Suprapubic skin (tissue), 4 donors: ENCODE data around the gene RPL35. TPM values are rescaled to one million over a fixed set of nuclear protein-coding genes. Genes with fewer than 3 reads are reported as not detected.

Experiments used
- DNase-seq, 2 donors: peaks; one replicate each; pipeline ENCODE4 v3.0.0-alpha.2; 2019; ENCODE audit warnings: low spot score in 2 of 2
- H3K27ac ChIP-seq: fragments of 200-600 bp; sonication (generic); one replicate; pipeline ENCODE4 v1.5.1; 2019
- H3K27me3 ChIP-seq: fragments of 200-600 bp; sonication (generic); one replicate; pipeline ENCODE4 v1.5.1; 2019
- H3K36me3 ChIP-seq: fragments of 200-600 bp; sonication (generic); one replicate; pipeline ENCODE4 v1.5.1; 2019
- H3K4me1 ChIP-seq: fragments of 200-600 bp; sonication (generic); one replicate; pipeline ENCODE4 v1.5.1; 2019
- H3K4me3 ChIP-seq: fragments of 200-600 bp; sonication (generic); one replicate; pipeline ENCODE4 v1.5.1; 2019; ENCODE audit warnings: mild to moderate bottlenecking
- H3K9me3 ChIP-seq: fragments of 200-600 bp; sonication (generic); one replicate; pipeline ENCODE4 v1.5.1; 2019
- EP300 ChIP-seq: sonication (generic); formaldehyde crosslinking; IDR thresholded peaks from one replicate; pipeline ENCODE4 v1.6.1; 2017; ENCODE audit warnings: antibody characterized with exemption
- POLR2A ChIP-seq, 2 donors: fragments of 450-650 bp; IDR thresholded peaks; one replicate each; pipeline ENCODE4 v1.6.1; 2017; ENCODE audit warnings: antibody characterized with exemption in 2 of 2, mild to moderate bottlenecking in 2 of 2, moderate library complexity in 2 of 2
- POLR2AphosphoS5 ChIP-seq, 3 donors: sonication (generic); formaldehyde crosslinking; IDR thresholded peaks; one replicate each; pipeline ENCODE4 v1.6.1; 2017; ENCODE audit warnings: antibody characterized with exemption in 3 of 3
- WGBS: methylation state at CpG from one replicate; pipeline ENCODE4 v1.1.5; 2018; 5-methylcytosine and 5-hydroxymethylcytosine counted together
- total RNA-seq, 4 donors: library from RNA; depleted of rRNA; stranded (reverse); fragments of >200 nt; gene quantifications; one replicate each; pipeline ENCODE4 v1.1.0, GENCODE V29; 2016
- TF ChIP-seq, protein P1 (sequence below), 2 donors: fragments of 200-600 bp in 1 of 2; fragments of 450-650 bp in 1 of 2; sonication (generic) in 1 of 2; IDR thresholded peaks; one replicate each; pipeline ENCODE4 v1.5.1; 2016 to 2019; ENCODE audit warnings: antibody characterized with exemption in 2 of 2, mild to moderate bottlenecking in 1 of 2, moderate library complexity in 1 of 2

RPL35 gene
- total RNA-seq, 4 donors from 2014 or later: 1,001 to 2,050 (median 1,799) TPM

DNA sequence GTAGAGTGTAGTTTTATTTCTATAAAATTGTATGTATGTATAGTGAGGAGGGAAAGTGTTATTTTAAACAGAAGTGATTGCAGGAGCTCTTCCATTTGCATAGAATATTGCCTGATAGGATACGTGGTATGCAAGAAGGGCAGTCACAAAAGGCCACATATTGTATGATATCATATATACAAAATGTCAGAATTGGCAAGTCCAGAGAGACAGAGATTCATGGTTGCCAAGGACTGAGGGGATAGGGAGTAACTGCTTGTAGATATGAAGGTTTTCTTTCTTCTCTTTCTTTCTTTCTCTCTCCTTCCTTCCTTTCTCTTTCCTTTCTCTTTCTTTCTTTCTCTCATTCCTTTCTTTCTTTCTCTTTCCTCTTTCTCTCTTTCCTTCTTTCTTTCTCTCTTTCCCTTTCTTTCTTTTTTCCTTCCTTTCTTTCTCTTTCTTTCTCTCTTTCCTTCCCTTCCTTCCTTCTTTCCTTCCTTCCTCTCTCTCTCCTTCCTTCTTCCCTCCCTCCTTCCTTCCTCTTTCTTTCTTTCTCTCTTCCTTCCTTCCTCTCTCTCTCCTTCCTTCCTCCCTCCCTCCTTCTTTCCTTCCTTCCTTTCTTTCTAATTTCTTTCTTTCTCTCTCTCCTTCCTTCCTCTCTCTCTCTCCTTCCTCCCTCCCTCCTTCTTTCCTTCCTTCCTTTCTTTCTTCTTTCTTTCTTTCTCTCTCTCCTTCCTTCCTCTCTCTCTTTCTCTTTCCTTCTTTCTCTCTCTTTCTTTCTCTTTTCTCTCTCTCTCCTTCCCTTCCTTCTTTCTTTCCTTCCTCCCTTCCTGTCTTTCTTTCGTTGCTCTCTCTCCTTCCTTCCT is 33.0 kb downstream of the RPL35 start:
- H3K27ac ChIP-seq: no peak overlapping the region
- peaks cover 21% of the 10 kb centered on the region for H3K4me1 ChIP-seq
- no peaks in the 10 kb centered on the region for H3K27me3 ChIP-seq
- TF ChIP-seq EP300 (no peak), POLR2AphosphoS5 (IDR thresholded peaks at IDR 0.05) (no peak)
- WGBS: 41% methylated on average over 2 of the region's 2 CpGs
- no peak for DNase-seq
- no peaks in the 10 kb centered on the region for H3K36me3 ChIP-seq
- no peak overlapping the region for H3K4me3 ChIP-seq
- no peaks in the 10 kb centered on the region for H3K9me3 ChIP-seq

DNA sequence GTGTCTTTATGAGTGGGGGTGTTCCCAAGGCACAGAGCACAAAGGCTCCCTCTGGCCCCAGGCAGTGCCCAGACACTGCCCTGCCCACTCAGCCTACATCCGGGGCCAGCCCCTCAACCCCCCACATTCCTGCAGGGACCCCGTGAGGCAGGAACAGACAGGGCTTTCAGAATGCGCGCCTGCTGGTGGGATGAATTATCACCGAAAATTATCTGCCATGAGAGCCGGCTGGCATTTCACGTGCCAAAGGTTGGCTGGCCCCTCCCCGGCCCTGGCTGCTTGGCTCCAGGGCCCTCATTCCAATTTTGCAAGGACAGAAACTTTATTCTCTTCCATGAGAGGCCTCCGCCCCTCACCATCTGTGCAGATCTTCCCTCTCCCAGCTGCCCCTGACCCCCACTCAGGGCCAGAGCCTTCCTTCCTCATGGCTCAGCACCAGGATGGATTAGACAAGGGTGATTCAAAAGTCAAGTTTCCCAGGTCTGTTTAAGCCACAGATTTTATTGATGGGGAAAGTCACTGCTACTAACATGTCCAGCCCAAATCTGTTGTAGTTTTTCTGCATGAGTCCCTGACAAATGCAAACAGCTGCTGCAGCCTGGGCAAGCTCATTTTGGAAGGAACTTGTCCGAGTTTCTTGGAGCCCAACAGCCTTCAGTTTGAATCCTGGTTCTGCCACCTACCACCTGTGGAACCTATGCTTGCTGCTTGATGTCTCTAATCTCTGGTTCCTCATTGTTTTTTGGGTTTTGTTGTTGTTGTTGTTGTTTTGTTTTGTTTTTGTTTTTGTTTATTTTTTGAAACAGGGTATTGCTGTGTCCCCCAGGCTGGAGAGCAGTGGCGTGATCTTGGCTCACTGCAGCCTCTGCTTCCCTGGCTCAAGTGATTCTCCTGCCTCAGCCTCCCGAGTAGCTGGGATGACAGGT is 40.8 kb downstream of the RPL35 start:
- no peak overlapping the region for H3K27ac ChIP-seq
- WGBS: 34% methylated on average over 11 of the region's 12 CpGs

DNA sequence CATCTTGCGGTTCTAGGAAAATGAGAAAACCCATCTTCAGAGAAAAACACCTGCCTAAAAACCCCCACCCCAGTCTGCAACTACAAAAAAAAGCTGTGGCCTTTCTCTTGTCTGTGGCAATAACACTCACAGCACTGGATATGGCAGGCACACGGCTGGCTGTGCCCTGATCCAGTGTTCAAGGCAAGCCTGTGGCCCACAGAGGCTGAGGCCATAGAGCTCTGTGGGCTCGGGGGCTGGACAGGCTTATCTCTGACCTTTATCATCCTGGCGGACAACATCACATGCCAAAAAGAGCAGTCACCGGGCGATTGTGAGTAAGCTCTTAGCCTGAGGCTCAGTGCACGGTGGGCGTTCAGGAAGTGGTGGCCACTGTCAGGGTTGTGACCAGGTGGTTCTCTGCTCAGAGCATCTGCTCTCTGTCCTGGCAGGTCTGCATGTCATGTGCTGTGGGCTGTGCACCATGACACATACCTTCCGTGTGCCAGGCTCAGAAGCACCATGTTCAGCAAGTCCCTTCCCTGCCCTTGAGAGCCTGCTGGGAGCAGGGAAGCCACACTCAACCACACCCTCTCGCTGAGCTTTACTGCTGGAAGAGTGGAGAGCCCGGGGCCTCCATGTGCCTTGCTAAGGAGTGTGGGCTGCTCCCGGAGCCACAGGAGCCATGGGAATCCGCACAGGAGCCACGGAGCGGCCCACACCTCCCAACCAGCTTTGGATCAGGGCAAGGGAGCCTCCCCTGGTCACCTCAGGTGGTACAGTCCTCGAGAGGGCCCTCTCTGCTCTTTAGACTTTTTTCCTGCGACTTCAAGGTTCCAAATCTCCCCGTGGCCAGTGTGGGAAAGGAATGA is 43.1 kb downstream of the RPL35 start:
- peak overlapping the region; percentile 81 for H3K27ac ChIP-seq
- no peaks in the 10 kb centered on the region for H3K27me3 ChIP-seq
- WGBS: 62% methylated on average over 6 of the region's 18 CpGs
- peak in 1 of 3 donors; percentile 14 for TF ChIP-seq POLR2AphosphoS5 (IDR thresholded peaks at IDR 0.05)
- no peak for TF ChIP-seq POLR2A (IDR thresholded peaks at IDR 0.05)
- TF ChIP-seq, protein P1, sequence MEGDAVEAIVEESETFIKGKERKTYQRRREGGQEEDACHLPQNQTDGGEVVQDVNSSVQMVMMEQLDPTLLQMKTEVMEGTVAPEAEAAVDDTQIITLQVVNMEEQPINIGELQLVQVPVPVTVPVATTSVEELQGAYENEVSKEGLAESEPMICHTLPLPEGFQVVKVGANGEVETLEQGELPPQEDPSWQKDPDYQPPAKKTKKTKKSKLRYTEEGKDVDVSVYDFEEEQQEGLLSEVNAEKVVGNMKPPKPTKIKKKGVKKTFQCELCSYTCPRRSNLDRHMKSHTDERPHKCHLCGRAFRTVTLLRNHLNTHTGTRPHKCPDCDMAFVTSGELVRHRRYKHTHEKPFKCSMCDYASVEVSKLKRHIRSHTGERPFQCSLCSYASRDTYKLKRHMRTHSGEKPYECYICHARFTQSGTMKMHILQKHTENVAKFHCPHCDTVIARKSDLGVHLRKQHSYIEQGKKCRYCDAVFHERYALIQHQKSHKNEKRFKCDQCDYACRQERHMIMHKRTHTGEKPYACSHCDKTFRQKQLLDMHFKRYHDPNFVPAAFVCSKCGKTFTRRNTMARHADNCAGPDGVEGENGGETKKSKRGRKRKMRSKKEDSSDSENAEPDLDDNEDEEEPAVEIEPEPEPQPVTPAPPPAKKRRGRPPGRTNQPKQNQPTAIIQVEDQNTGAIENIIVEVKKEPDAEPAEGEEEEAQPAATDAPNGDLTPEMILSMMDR (IDR thresholded peaks at IDR 0.05): no peak
- no peak for TF ChIP-seq EP300
- no peak for DNase-seq
- H3K4me1 ChIP-seq: peaks cover 39% of the 10 kb centered on the region
- no peaks in the 10 kb centered on the region for H3K36me3 ChIP-seq
- no peaks in the 10 kb centered on the region for H3K9me3 ChIP-seq
- H3K4me3 ChIP-seq: peak overlapping the region; percentile 6

More for the DNA sequence above, 40.8 kb downstream of the RPL35 start:
- Histone ChIP-seq H3K9me3 (no peaks in the 10 kb centered on the region), H3K27me3 (no peaks in the 10 kb centered on the region), H3K4me1 (peaks cover 30% of the 10 kb centered on the region), H3K4me3 (no peak overlapping the region), H3K36me3 (no peaks in the 10 kb centered on the region)
- TF ChIP-seq, protein P1 (IDR thresholded peaks at IDR 0.05): no peak
- no peak for TF ChIP-seq POLR2A (IDR thresholded peaks at IDR 0.05)
- no peak for TF ChIP-seq EP300
- no peak for TF ChIP-seq POLR2AphosphoS5 (IDR thresholded peaks at IDR 0.05)
- no peak for DNase-seq

DNA sequence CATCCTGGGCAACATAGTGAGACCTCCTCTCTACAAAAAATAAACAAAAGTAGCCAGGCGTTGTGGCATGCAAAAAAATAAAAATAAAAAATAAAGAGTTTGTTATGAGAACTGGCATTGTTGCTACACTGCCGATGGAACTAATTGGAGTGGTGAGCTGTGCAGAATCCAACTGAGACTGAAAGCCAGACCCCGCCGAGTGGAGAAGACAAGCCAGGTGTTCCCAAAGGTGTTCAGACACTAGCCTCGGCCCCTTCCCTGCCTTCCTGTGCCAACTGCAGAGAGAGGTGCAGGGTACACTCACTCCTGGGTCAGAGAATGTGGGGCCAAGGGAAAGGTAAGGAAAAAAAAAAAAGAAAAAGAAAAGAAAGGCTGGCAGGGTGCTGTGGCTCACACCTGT is 46.2 kb downstream of the RPL35 start:
- TF ChIP-seq POLR2A (IDR thresholded peaks at IDR 0.05) (no peak), POLR2AphosphoS5 (IDR thresholded peaks at IDR 0.05) (no peak), EP300 (no peak)
- TF ChIP-seq, protein P1 (IDR thresholded peaks at IDR 0.05): no peak
- WGBS: 71% methylated on average over 5 of the region's 5 CpGs

DNA sequence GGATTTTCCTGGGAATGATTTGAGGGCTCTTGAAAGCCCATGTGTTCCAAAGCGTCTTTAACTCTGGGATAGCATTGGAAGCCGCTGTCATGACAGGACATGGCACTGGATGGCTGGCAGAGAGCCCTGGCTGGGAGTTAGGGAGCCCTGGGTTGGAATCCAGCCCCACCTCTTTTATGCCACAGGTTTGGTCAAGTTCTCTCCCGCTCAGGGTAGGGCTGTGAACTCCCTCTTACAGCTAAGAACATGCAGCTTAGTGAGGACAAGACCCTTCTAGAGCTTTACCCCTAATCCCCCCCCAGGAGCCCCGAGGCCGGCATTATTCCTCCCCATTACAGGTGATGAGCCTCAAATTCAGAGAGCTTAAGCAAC is 47.6 kb downstream of the RPL35 start:
- no peaks in the 10 kb centered on the region for H3K27me3 ChIP-seq
- TF ChIP-seq EP300 (no peak), POLR2AphosphoS5 (IDR thresholded peaks at IDR 0.05) (no peak), POLR2A (IDR thresholded peaks at IDR 0.05) (no peak)
- TF ChIP-seq, protein P1 (IDR thresholded peaks at IDR 0.05): no peak
- no peak overlapping the region for H3K4me3 ChIP-seq
- peak overlapping the region; percentile 40 for H3K27ac ChIP-seq
- peaks cover 11% of the 10 kb centered on the region for H3K36me3 ChIP-seq
- H3K4me1 ChIP-seq: peaks cover 47% of the 10 kb centered on the region
- H3K9me3 ChIP-seq: no peaks in the 10 kb centered on the region
- DNase-seq: no peak
- 53% methylated on average over 4 of the region's 5 CpGs for WGBS

More for the DNA sequence above, 46.2 kb downstream of the RPL35 start:
- no peaks in the 10 kb centered on the region for H3K36me3 ChIP-seq
- no peaks in the 10 kb centered on the region for H3K27me3 ChIP-seq
- no peak overlapping the region for H3K4me3 ChIP-seq
- H3K27ac ChIP-seq: no peak overlapping the region
- DNase-seq: no peak
- H3K9me3 ChIP-seq: no peaks in the 10 kb centered on the region
- peaks cover 54% of the 10 kb centered on the region for H3K4me1 ChIP-seq
